Liver (tissue), 9 donors: ENCODE measurements around the gene PLCB4. TPM values are rescaled to one million over a fixed set of nuclear protein-coding genes. Genes with fewer than 3 reads are reported as not detected.

ENCODE experiments used
- DNase-seq: peaks from one replicate; pipeline ENCODE4 v3.0.0-alpha.2; 2017; ENCODE audit warnings: low spot score
- H3K27ac ChIP-seq, 2 donors: one replicate each; pipeline ENCODE4 v1.7.0; 2013; ENCODE audit warnings: inconsistent platforms in 2 of 2, low read length in 2 of 2, control low read depth in 1 of 2, low read depth in 1 of 2, mild to moderate bottlenecking in 1 of 2
- H3K27me3 ChIP-seq, 4 donors: one replicate each; pipeline versions ENCODE4 v1.6.1 to v1.7.0; 2013; ENCODE audit warnings: low read length in 3 of 4, inconsistent platforms in 1 of 4, mild to moderate bottlenecking in 1 of 4, moderate library complexity in 1 of 4; ENCODE audit not compliant: control insufficient read depth in 4 of 4, insufficient read depth in 4 of 4
- H3K36me3 ChIP-seq, 4 donors: one replicate each; pipeline versions ENCODE4 v1.6.1 to v1.7.0; 2013; ENCODE audit warnings: low read length in 3 of 4, mild to moderate bottlenecking in 3 of 4, low read depth in 1 of 4, moderate library complexity in 1 of 4; ENCODE audit not compliant: control insufficient read depth in 4 of 4, insufficient read depth in 3 of 4
- H3K4me1 ChIP-seq, 4 donors: one replicate each; pipeline versions ENCODE4 v1.6.1 to v1.7.0; 2013; ENCODE audit warnings: low read length in 3 of 4, mild to moderate bottlenecking in 3 of 4, moderate library complexity in 1 of 4; ENCODE audit not compliant: control insufficient read depth in 4 of 4, insufficient read depth in 4 of 4
- H3K4me3 ChIP-seq, 3 donors: one replicate each; pipeline versions ENCODE4 v1.6.1 to v1.7.0; 2013; ENCODE audit warnings: low read length in 3 of 3, control low read depth in 1 of 3, low read depth in 1 of 3, mild to moderate bottlenecking in 1 of 3
- H3K9ac ChIP-seq, 2 donors: one replicate each; pipeline ENCODE4 v1.7.0; 2013; ENCODE audit warnings: low read length in 2 of 2, mild to moderate bottlenecking in 2 of 2, moderate library complexity in 2 of 2, control low read depth in 1 of 2, low read depth in 1 of 2
- H3K9me3 ChIP-seq, 4 donors: one replicate each; pipeline versions ENCODE4 v1.6.1 to v1.7.0; 2013; ENCODE audit warnings: low read length in 3 of 4; ENCODE audit not compliant: control insufficient read depth in 4 of 4
- FOXA1 ChIP-seq: IDR thresholded peaks from 2 replicates; pipeline ENCODE4 v1.6.1; 2016; ENCODE audit warnings: antibody characterized with exemption
- FOXA2 ChIP-seq: IDR thresholded peaks from 2 replicates; pipeline ENCODE4 v1.6.1; 2016; ENCODE audit warnings: antibody characterized with exemption
- GABPA ChIP-seq, 2 donors: IDR thresholded peaks in 1 of 2; conservative IDR thresholded peaks in 1 of 2; 2 replicates each; pipeline ENCODE4 v1.6.1; 2016; ENCODE audit warnings: antibody characterized with exemption in 2 of 2, mild to moderate bottlenecking in 1 of 2, moderate library complexity in 1 of 2
- HNF4A ChIP-seq, 2 donors: conservative IDR thresholded peaks; 2 replicates each; pipeline ENCODE4 v1.6.1; 2016; ENCODE audit warnings: antibody characterized with exemption in 2 of 2, mild to moderate bottlenecking in 2 of 2
- HNF4G ChIP-seq: IDR thresholded peaks from 2 replicates; pipeline ENCODE4 v1.6.1; 2016; ENCODE audit warnings: antibody characterized with exemption
- JUND ChIP-seq, 2 donors: IDR thresholded peaks; 2 replicates each; pipeline ENCODE4 v1.6.1; 2016; ENCODE audit warnings: antibody characterized with exemption in 2 of 2
- NR2F2 ChIP-seq: IDR thresholded peaks from 2 replicates; pipeline ENCODE4 v1.6.1; 2016; ENCODE audit warnings: antibody characterized with exemption
- RAD21 ChIP-seq, 2 donors: IDR thresholded peaks; 2 replicates each; pipeline ENCODE4 v1.6.1; 2016; ENCODE audit warnings: antibody characterized with exemption in 2 of 2, mild to moderate bottlenecking in 2 of 2
- REST ChIP-seq: IDR thresholded peaks from 2 replicates; pipeline ENCODE4 v1.6.1; 2016; ENCODE audit warnings: antibody characterized with exemption, mild to moderate bottlenecking
- SP1 ChIP-seq: IDR thresholded peaks from 2 replicates; pipeline ENCODE4 v1.6.1; 2018; ENCODE audit warnings: antibody characterized with exemption, mild to moderate bottlenecking
- TAF1 ChIP-seq: conservative IDR thresholded peaks from 2 replicates; pipeline ENCODE4 v1.6.1; 2016; ENCODE audit warnings: antibody characterized with exemption, mild to moderate bottlenecking
- YY1 ChIP-seq: IDR thresholded peaks from 2 replicates; pipeline ENCODE4 v1.6.1; 2016; ENCODE audit warnings: antibody characterized with exemption, mild to moderate bottlenecking
- ZBTB33 ChIP-seq: IDR thresholded peaks from 2 replicates; pipeline ENCODE4 v1.6.1; 2016; ENCODE audit warnings: antibody characterized with exemption
- WGBS: extraction: QIAGEN DNeasy Blood & Tissue Kit; methylation state at CpG from one replicate; pipeline ENCODE4 v1.1.7; 2013; 5-methylcytosine and 5-hydroxymethylcytosine counted together
- polyA plus RNA-seq, 2 donors: library from polyadenylated mRNA; stranded (reverse) in 1 of 2; unstranded in 1 of 2; fragments of 200-250 nt in 1 of 2; fragments of >200 nt in 1 of 2; fragmentation: Nextera tagmentation in 1 of 2; extraction: Ambion mirVana in 1 of 2; gene quantifications; one replicate each; pipeline versions ENCODE4 v1.2.1 to v1.2.3, GENCODE V29; 2013 to 2015
- total RNA-seq, 2 donors: library from RNA; depleted of rRNA; stranded (reverse); fragments of >200 nt; gene quantifications; one replicate each; pipeline ENCODE4 v1.2.3, GENCODE V29; 2014
- TF ChIP-seq, protein P1 (sequence below): IDR thresholded peaks from 2 replicates; pipeline ENCODE4 v1.6.1; 2016; ENCODE audit warnings: antibody characterized with exemption
- donor health status: healthy.
- donor health status: healthy.
- donor health status: healthy.
- donor health status: healthy.
- donor health status: healthy.

PLCB4 gene
- total and polyA plus RNA-seq, 4 donors = 0.14 to 0.67 (median 0.30) TPM

- Histone ChIP-seq H3K27ac (no peak overlapping the region), H3K9me3 (no peaks in the 10 kb centered on the region), H3K4me1 (no peaks in the 10 kb centered on the region), H3K9ac (no peak overlapping the region), H3K27me3 (peaks cover 0 to 3% (median 0%) of the 10 kb centered on the region in 4 donors), H3K4me3 (no peak overlapping the region), H3K36me3 (no peaks in the 10 kb centered on the region)
- TF ChIP-seq YY1 = no peak
- no peak for TF ChIP-seq SP1
- TF ChIP-seq, protein P1, sequence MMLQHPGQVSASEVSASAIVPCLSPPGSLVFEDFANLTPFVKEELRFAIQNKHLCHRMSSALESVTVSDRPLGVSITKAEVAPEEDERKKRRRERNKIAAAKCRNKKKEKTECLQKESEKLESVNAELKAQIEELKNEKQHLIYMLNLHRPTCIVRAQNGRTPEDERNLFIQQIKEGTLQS = no peak
- no peak for TF ChIP-seq REST
- no peak for TF ChIP-seq HNF4A (conservative IDR thresholded peaks at IDR 0.05)
- TF ChIP-seq ZBTB33 = no peak
- no peak for TF ChIP-seq GABPA (IDR thresholded peaks at IDR 0.05 in 1 of 2, conservative IDR thresholded peaks at IDR 0.05 in 1 of 2)
- TF ChIP-seq RAD21 (IDR thresholded peaks at IDR 0.05) = no peak
- TF ChIP-seq TAF1 = no peak
- no peak for TF ChIP-seq NR2F2
- no peak for TF ChIP-seq JUND (IDR thresholded peaks at IDR 0.05)
- TF ChIP-seq FOXA1 = no peak
- TF ChIP-seq HNF4G = no peak
- TF ChIP-seq FOXA2 = no peak
- 70% methylated on average over 1 of the region's 1 CpG for WGBS
- no peak for DNase-seq
Observed at GRCh38 chr20:9163995-9164394, 95.1 kb downstream of the PLCB4 start.

DNA sequence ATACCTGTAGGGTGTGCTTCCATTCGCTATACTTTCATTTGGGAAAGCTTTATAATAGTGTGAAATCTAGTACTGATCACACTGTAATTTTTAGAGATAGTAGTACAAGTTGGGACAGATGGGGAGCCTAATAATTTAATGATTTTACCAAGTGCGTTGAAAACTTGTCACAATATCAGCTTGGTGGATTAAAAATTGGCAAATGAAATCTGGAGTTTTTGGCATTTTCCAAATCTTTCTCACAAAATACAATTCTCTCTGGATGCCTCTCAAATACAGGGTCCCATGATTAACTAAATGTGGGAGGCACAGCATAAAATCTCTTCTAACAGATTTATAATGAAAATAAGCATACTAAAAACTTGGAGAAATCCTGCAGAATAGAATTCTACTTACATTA is 96.4 kb downstream of the PLCB4 start:
- WGBS = 82% methylated on average over 2 of the region's 2 CpGs
- peaks cover 0 to 3% (median 0%) of the 10 kb centered on the region in 4 donors for H3K27me3 ChIP-seq
- no peaks in the 10 kb centered on the region for H3K9me3 ChIP-seq
- no peak overlapping the region for H3K9ac ChIP-seq
- DNase-seq = no peak
- H3K4me1 ChIP-seq = no peaks in the 10 kb centered on the region
- no peak overlapping the region for H3K27ac ChIP-seq
- no peaks in the 10 kb centered on the region for H3K36me3 ChIP-seq
- H3K4me3 ChIP-seq = no peak overlapping the region
- no peak for TF ChIP-seq SP1
- TF ChIP-seq REST = no peak
- no peak for TF ChIP-seq HNF4G
- no peak for TF ChIP-seq TAF1
- TF ChIP-seq RAD21 (IDR thresholded peaks at IDR 0.05) = no peak
